T-helper 2 cell treated with Interferon-gamma antibody and Interleukin-4, amounts not matched to agents 5 μg/mL and 100 μg/mL, for 36 hours (primary cell): ENCODE data around the gene ADSL.

Experiments
- DNase-seq: peaks from one replicate; pipeline ENCODE4 v3.0.0; 2021; ENCODE audit warnings: low spot score
- H3K27ac Mint-ChIP-seq: one replicate; pipeline ENCODE4 v1.8.0; 2021; ENCODE audit warnings: mild to moderate bottlenecking, mixed read lengths
- H3K27me3 Mint-ChIP-seq: one replicate; pipeline ENCODE4 v1.8.0; 2021; ENCODE audit warnings: low read depth, mixed read lengths
- H3K36me3 Mint-ChIP-seq: one replicate; pipeline ENCODE4 v1.8.0; 2021; ENCODE audit warnings: low read depth, mixed read lengths
- H3K4me1 Mint-ChIP-seq: one replicate; pipeline ENCODE4 v1.8.0; 2021; ENCODE audit warnings: low read depth, mixed read lengths
- H3K4me3 Mint-ChIP-seq: one replicate; pipeline ENCODE4 v1.8.0; 2022; ENCODE audit warnings: mild to moderate bottlenecking, moderate library complexity, mixed read lengths
- H3K9me3 Mint-ChIP-seq: one replicate; pipeline ENCODE4 v1.8.0; 2021; ENCODE audit warnings: mixed read lengths

ADSL gene

GRCh38 chr22:40407831-40408717 is 61.8 kb downstream of the ADSL start:
- H3K9me3 Mint-ChIP-seq, result no peaks in the 10 kb centered on the region
- no peak overlapping the region for H3K4me3 Mint-ChIP-seq
- peaks cover 46% of the 10 kb centered on the region for H3K36me3 Mint-ChIP-seq
- no peak for DNase-seq
- peaks cover 7% of the 10 kb centered on the region for H3K4me1 Mint-ChIP-seq
- no peak overlapping the region for H3K27ac Mint-ChIP-seq
- no peaks in the 10 kb centered on the region for H3K27me3 Mint-ChIP-seq

- no peak for DNase-seq
- peaks cover 43% of the 10 kb centered on the region for H3K36me3 Mint-ChIP-seq
- no peak overlapping the region for H3K27ac Mint-ChIP-seq
- H3K9me3 Mint-ChIP-seq, result no peaks in the 10 kb centered on the region
- no peak overlapping the region for H3K4me3 Mint-ChIP-seq
- H3K4me1 Mint-ChIP-seq, result peaks cover 2% of the 10 kb centered on the region
- no peaks in the 10 kb centered on the region for H3K27me3 Mint-ChIP-seq
Measured at GRCh38 chr22:40408718-40409612, 62.7 kb downstream of the ADSL start.

DNA sequence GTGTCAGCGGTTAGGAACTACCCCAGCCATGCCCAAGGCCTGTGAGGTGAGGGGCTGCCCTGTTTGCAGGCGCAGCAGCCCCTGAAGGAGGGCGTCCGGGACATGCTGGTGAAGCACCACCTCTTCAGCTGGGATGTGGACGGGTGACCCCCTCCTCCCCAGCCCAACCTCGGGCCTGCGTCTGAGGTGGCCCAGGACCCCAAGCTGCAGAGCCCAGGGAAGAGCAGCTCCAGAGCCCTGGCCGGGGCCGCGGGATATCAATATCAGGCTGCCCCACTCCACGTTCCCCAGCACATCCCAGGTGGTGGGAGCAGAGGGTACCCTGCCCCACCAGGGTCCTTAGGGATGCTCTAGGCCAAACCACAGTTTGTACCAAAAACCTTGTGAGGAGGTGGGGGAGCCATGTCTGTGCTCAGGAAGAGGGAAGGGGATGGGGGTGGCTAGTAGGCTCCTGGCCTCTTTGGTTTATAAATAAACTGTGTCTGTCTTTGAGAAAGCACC is 63.4 kb downstream of the ADSL start:
- DNase-seq, result no peak
- Mint-ChIP-seq H3K27me3 (no peaks in the 10 kb centered on the region), H3K36me3 (peaks cover 41% of the 10 kb centered on the region), H3K4me1 (peaks cover 2% of the 10 kb centered on the region), H3K9me3 (no peaks in the 10 kb centered on the region), H3K27ac (no peak overlapping the region), H3K4me3 (no peak overlapping the region)

DNA sequence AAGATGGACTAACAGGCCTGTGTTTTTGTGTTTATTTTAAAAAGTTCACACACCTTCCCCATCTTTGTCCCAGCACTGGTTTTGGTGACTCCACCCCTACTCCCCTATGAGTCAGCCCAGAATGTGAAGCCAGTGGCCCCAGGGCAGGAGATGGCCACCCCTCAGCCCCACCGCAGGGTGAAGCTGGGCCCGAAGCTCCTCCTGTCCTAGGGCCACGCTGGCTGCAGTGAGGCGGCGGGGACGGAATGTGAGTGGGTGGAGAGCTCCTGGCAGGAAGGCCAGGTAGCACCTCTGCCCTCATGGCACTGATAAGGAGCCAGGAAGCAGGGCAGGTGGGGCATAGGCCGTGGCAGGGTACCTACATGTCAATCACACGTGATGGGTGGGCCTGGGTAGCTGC is 64.0 kb downstream of the ADSL start:
- H3K9me3 Mint-ChIP-seq, result no peaks in the 10 kb centered on the region
- no peak overlapping the region for H3K27ac Mint-ChIP-seq
- peaks cover 44% of the 10 kb centered on the region for H3K36me3 Mint-ChIP-seq
- no peak overlapping the region for H3K4me3 Mint-ChIP-seq
- peaks cover 2% of the 10 kb centered on the region for H3K4me1 Mint-ChIP-seq
- no peak for DNase-seq
- no peaks in the 10 kb centered on the region for H3K27me3 Mint-ChIP-seq

DNA sequence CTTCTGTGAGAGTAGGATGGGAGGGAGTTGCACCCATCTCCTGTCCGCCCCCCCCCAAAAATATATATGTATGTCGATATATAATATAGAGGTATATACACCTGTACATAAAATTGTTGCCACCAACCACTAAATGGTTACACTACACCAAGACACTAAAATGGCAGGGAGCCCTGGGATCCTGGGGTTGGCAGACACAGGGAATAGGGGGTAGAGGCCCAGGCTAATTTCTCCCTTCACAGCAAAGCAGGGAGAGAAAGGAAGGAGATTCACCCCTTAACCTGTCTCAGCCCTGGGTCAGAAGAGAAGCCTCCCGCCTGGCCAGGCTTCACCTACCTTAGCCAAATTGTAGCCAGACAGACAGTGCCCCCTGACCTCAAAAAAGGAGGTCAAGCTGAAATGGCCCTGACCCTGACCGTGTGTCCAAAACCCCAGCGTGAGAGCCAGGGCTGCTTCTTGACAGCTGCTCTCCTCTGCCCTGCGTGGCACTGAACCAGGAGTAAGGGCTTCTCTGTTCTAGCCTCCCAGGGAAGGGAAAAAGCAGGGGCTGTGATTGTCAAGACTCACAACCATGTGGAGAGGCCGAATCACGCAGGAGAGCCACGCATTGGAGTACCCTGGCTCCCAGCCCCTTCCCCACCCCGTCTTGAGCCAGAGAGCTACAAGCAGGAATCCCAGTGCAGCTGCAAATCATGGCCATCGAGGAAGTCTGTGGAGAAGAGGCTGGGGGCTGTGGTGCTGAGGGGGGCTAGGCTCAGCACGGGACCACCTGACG is 64.6 kb downstream of the ADSL start:
- no peak for DNase-seq
- Mint-ChIP-seq H3K4me3 (no peak overlapping the region), H3K36me3 (peaks cover 47% of the 10 kb centered on the region), H3K27ac (no peak overlapping the region), H3K9me3 (no peaks in the 10 kb centered on the region), H3K4me1 (peaks cover 9% of the 10 kb centered on the region), H3K27me3 (no peaks in the 10 kb centered on the region)

- peaks cover 14% of the 10 kb centered on the region for H3K4me1 Mint-ChIP-seq
- DNase-seq, result no peak
- H3K27me3 Mint-ChIP-seq, result no peaks in the 10 kb centered on the region
- H3K4me3 Mint-ChIP-seq, result no peak overlapping the region
- no peak overlapping the region for H3K27ac Mint-ChIP-seq
- no peaks in the 10 kb centered on the region for H3K9me3 Mint-ChIP-seq
- H3K36me3 Mint-ChIP-seq, result peaks cover 50% of the 10 kb centered on the region
Measured at GRCh38 chr22:40411506-40411861, 65.2 kb downstream of the ADSL start.

DNA sequence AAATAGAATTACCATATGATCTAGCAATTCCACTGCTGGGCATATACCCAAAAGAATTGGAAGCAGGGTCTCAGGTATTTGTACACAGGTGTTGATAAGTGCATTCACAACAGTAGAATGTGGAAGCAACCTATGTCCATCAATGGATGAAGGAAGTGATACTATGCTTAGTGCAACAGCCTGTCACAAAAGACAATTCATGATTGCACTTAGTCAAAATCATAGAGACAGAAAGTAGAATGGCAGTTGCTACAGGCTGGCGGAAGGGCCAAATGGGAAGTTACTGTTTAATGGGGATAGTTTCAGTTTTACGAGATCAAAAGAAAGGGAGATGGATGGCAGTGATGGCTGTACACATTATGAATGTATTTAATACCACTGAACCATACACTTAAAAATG is 66.1 kb downstream of the ADSL start:
- DNase-seq, result no peak
- peaks cover 50% of the 10 kb centered on the region for H3K36me3 Mint-ChIP-seq
- no peaks in the 10 kb centered on the region for H3K27me3 Mint-ChIP-seq
- no peak overlapping the region for H3K4me3 Mint-ChIP-seq
- no peaks in the 10 kb centered on the region for H3K9me3 Mint-ChIP-seq
- H3K4me1 Mint-ChIP-seq, result peaks cover 18% of the 10 kb centered on the region
- peak overlapping the region; percentile 68 for H3K27ac Mint-ChIP-seq

DNA sequence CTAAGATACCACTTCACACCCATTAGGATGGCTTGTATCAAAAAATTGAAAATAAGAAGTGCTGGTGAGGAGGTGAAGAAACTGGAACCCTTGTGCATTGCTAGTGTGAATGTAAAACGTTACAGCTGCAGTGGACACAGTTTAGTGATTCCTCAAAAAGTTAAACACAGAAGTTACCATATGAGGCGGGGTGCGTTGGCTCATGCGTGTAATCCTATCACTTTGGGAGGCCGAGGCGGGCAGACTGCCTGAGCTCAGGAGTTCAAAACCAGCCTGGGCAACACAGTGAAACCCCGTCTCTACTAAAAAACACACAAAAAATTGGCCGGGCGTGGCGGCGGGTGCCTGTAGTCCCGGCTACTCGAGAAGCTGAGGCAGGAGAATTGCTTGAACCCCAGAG is 67.6 kb downstream of the ADSL start:
- Mint-ChIP-seq H3K4me1 (peaks cover 18% of the 10 kb centered on the region), H3K27ac (no peak overlapping the region), H3K36me3 (peaks cover 46% of the 10 kb centered on the region)

DNA sequence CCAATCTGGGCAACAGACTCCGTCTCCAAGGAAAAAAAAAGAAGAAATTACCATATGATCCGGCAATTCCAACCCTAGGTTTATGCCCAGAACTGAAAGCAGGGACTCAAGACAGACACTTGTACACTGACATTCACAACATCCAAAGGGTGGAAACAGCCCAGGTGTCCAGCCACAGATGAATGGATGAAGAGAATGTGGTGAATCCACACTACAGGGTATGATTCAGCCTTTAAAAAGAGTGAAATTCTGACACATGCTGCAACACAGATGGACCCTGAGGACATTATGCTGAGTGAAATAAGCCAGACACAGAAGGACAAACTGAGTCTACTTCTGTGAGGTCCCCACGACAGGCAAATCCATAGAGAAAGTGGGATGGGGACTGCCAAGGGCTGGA is 68.0 kb downstream of the ADSL start:
- Mint-ChIP-seq H3K4me3 (no peak overlapping the region), H3K4me1 (peaks cover 18% of the 10 kb centered on the region), H3K27ac (peak overlapping the region; percentile 52), H3K9me3 (no peaks in the 10 kb centered on the region), H3K27me3 (no peaks in the 10 kb centered on the region), H3K36me3 (peaks cover 46% of the 10 kb centered on the region)
- DNase-seq, result no peak

More for the DNA sequence above, 67.6 kb downstream of the ADSL start:
- no peak overlapping the region for H3K4me3 Mint-ChIP-seq
- H3K9me3 Mint-ChIP-seq, result no peaks in the 10 kb centered on the region
- no peak for DNase-seq
- no peaks in the 10 kb centered on the region for H3K27me3 Mint-ChIP-seq

- Mint-ChIP-seq H3K4me1 (peaks cover 18% of the 10 kb centered on the region), H3K27me3 (no peaks in the 10 kb centered on the region), H3K27ac (peak overlapping the region; percentile 79), H3K9me3 (no peaks in the 10 kb centered on the region), H3K4me3 (peak overlapping the region; percentile 37), H3K36me3 (peaks cover 52% of the 10 kb centered on the region)
- DNase-seq, result no peak
Measured at GRCh38 chr22:40414838-40415505, 68.7 kb downstream of the ADSL start.

DNA sequence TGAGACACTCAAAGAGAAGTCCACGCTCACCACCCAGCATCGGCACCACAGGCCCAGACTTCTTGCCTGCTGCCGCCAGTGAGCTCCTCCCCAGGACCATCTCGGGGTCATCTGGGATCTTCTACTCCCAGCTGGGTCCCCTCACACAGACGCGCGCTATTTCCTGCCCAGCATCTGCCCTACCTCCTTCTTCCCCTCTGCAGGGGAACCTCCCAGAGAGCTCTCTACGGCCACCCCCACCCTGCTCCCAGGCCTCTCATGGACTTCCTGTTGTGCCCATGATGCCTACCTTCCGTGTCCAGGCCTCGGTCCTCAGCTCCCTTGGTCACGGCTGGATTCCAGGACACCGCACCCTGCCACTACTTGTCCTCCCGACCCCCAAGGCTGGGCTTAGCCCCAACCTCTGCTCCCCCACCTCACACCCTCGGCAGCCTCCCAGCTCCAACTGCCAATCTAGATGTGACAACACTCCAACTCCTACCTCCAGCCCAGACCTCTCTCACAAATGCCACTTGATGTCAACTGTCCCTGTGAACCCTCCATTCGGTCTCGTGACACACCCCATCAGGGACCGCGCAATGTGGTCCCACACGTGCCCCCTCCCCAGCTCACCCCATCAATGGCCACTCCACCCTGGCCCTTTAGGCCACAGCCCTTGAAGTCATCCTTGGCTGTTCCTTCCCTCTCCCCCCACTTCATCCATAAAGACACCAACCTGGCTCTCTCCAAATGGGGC is 69.4 kb downstream of the ADSL start:
- H3K36me3 Mint-ChIP-seq, result peaks cover 49% of the 10 kb centered on the region
- no peak for DNase-seq
- no peaks in the 10 kb centered on the region for H3K27me3 Mint-ChIP-seq
- H3K4me3 Mint-ChIP-seq, result peak overlapping the region; percentile 37
- H3K27ac Mint-ChIP-seq, result peak overlapping the region; percentile 79
- peaks cover 18% of the 10 kb centered on the region for H3K4me1 Mint-ChIP-seq
- H3K9me3 Mint-ChIP-seq, result no peaks in the 10 kb centered on the region

GRCh38 chr22:40416267-40416570 is 69.9 kb downstream of the ADSL start:
- Mint-ChIP-seq H3K9me3 (no peaks in the 10 kb centered on the region), H3K4me1 (peaks cover 18% of the 10 kb centered on the region), H3K27me3 (no peaks in the 10 kb centered on the region), H3K27ac (peak overlapping the region; percentile 79), H3K36me3 (peaks cover 46% of the 10 kb centered on the region), H3K4me3 (no peak overlapping the region)
- DNase-seq, result no peak

GRCh38 chr22:40416636-40417035 is 70.3 kb downstream of the ADSL start:
- peak overlapping the region; percentile 79 for H3K27ac Mint-ChIP-seq
- H3K4me3 Mint-ChIP-seq, result no peak overlapping the region
- H3K9me3 Mint-ChIP-seq, result no peaks in the 10 kb centered on the region
- peaks cover 46% of the 10 kb centered on the region for H3K36me3 Mint-ChIP-seq
- H3K27me3 Mint-ChIP-seq, result no peaks in the 10 kb centered on the region
- DNase-seq, result no peak
- peaks cover 18% of the 10 kb centered on the region for H3K4me1 Mint-ChIP-seq
